Measurements from ENCODE around the gene TRAF2. TPM values are rescaled to one million over a fixed set of nuclear protein-coding genes. Genes with fewer than 3 reads are reported as not detected.

TRAF2 gene
- total and polyA plus RNA-seq, 2 donors (not counting 3 experiments of a cell fraction or from before 2014, with no cell fraction given), result 10.9 to 23.1 TPM

DNA sequence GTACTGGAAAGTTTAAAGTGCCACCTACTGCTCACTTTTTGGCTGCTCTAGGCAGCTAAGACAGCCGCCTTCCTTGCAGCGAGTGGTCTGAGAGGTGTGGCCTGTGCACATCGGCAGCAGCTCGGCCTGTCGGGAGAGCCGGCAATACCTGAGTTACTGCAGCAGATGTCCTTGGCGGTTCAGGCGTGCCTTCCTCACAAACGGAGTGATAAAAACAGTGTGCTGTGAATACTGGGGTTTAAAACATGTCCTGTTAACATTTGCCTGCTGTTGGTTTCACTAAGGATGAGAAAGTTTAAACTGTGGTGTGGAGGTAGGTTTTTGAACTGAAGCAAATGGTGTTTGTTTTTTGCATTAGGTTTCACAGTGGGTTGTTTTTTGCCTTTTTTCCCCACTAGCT lies 12.9 kb downstream of the TRAF2 start:
- H3K4me3 ChIP-seq (replicated peaks in 1 of 3; ENCODE audit: insufficient read depth in 1 of 3, low read depth in 1 of 3, low read length in 3 of 3), result no peak overlapping the region
- H3K4me1 ChIP-seq (ENCODE audit: control insufficient read depth, extremely low read depth, insufficient read depth, low read length), result peaks cover 14% of the 10 kb centered on the region
- intact Hi-C loops (cut with micrococcal nuclease) (no loop called here), dilution Hi-C loops (cut with MboI; ENCODE audit: extremely low pct_ligation_motif_present, low sequenced_read_pairs) (no loop called here)
- no peak overlapping the region for H3K27ac ChIP-seq (ENCODE audit: insufficient read depth, low read depth, low read length)
- H3K4me2 ChIP-seq (ENCODE audit: insufficient read depth, low read length), result no peak overlapping the region
- DNase-seq (ENCODE audit: low read depth, low spot score) (no peak), FAIRE-seq (no peak)
- no peaks in the 10 kb centered on the region for H3K9me1 ChIP-seq (replicated peaks; ENCODE audit: control insufficient read depth, extremely low read depth, insufficient read depth, low read length)
- no peaks in the 10 kb centered on the region for H4K20me1 ChIP-seq (replicated peaks; ENCODE audit: control insufficient read depth, extremely low read depth, insufficient read depth, low read length)
- BruUV-seq (replicated peaks), result no TSS peak
- POLR2A ChIA-PET, result no interaction called here
- TF ChIP-seq EZH2 (IDR thresholded peaks at IDR 0.05; ENCODE audit: borderline replicate concordance, low read depth, low read length, severe bottlenecking) (no peak), MYC (IDR thresholded peaks at IDR 0.05; ENCODE audit: low read depth, low read length) (no peak), FOS (IDR thresholded peaks at IDR 0.05; ENCODE audit: borderline replicate concordance, insufficient read depth, low read length) (no peak), GATA2 (IDR thresholded peaks at IDR 0.05; ENCODE audit: insufficient read depth, insufficient read length, low read depth, low read length) (no peak), POLR2AphosphoS5 (IDR thresholded peaks at IDR 0.05; ENCODE audit: insufficient read depth, low read depth, low read length) (no peak), JUN (IDR thresholded peaks at IDR 0.05; ENCODE audit: borderline replicate concordance, insufficient read depth, insufficient read length, low read depth) (no peak), POLR2A (IDR thresholded peaks at IDR 0.05; ENCODE audit: low read depth, low read length) (no peak)
- TF ChIP-seq, protein P1, sequence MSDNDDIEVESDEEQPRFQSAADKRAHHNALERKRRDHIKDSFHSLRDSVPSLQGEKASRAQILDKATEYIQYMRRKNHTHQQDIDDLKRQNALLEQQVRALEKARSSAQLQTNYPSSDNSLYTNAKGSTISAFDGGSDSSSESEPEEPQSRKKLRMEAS (IDR thresholded peaks at IDR 0.05; ENCODE audit: insufficient read depth, insufficient read length), result no peak
- TF ChIP-seq, protein P2, sequence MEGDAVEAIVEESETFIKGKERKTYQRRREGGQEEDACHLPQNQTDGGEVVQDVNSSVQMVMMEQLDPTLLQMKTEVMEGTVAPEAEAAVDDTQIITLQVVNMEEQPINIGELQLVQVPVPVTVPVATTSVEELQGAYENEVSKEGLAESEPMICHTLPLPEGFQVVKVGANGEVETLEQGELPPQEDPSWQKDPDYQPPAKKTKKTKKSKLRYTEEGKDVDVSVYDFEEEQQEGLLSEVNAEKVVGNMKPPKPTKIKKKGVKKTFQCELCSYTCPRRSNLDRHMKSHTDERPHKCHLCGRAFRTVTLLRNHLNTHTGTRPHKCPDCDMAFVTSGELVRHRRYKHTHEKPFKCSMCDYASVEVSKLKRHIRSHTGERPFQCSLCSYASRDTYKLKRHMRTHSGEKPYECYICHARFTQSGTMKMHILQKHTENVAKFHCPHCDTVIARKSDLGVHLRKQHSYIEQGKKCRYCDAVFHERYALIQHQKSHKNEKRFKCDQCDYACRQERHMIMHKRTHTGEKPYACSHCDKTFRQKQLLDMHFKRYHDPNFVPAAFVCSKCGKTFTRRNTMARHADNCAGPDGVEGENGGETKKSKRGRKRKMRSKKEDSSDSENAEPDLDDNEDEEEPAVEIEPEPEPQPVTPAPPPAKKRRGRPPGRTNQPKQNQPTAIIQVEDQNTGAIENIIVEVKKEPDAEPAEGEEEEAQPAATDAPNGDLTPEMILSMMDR (IDR thresholded peaks at IDR 0.05; ENCODE audit: extremely low read depth in 1 of 2, insufficient read depth in 1 of 2, low read depth in 1 of 2, low read length in 2 of 2), result no peak
- peaks cover 24% of the 10 kb centered on the region for H3K79me2 ChIP-seq (ENCODE audit: control insufficient read depth, insufficient read depth, low read length)
- no peak overlapping the region for H3K9ac ChIP-seq (replicated peaks; ENCODE audit: extremely low read depth, insufficient read depth, low read length)
- H3K36me3 ChIP-seq (ENCODE audit: control insufficient read depth in 2 of 2, extremely low read depth in 1 of 2, insufficient read depth in 2 of 2, low read length in 2 of 2), result peaks cover 2 to 13% of the 10 kb centered on the region in 2 experiments
- no peaks in the 10 kb centered on the region for H3K9me3 ChIP-seq (replicated peaks; ENCODE audit: control insufficient read depth, insufficient read depth, low read length)
- no peak overlapping the region for H2AFZ ChIP-seq (ENCODE audit: low read depth, low read length)
- CTCF ChIA-PET, result no interaction called here
- no peaks in the 10 kb centered on the region for H3K27me3 ChIP-seq (ENCODE audit: control insufficient read depth in 2 of 2, insufficient read depth in 2 of 2, low read length in 2 of 2)
